ENCODE results near the gene DCTN3.
A peak's percentile ranks its signal among the peaks of the same experiment; 100 is the strongest.

Gene DCTN3

DNA sequence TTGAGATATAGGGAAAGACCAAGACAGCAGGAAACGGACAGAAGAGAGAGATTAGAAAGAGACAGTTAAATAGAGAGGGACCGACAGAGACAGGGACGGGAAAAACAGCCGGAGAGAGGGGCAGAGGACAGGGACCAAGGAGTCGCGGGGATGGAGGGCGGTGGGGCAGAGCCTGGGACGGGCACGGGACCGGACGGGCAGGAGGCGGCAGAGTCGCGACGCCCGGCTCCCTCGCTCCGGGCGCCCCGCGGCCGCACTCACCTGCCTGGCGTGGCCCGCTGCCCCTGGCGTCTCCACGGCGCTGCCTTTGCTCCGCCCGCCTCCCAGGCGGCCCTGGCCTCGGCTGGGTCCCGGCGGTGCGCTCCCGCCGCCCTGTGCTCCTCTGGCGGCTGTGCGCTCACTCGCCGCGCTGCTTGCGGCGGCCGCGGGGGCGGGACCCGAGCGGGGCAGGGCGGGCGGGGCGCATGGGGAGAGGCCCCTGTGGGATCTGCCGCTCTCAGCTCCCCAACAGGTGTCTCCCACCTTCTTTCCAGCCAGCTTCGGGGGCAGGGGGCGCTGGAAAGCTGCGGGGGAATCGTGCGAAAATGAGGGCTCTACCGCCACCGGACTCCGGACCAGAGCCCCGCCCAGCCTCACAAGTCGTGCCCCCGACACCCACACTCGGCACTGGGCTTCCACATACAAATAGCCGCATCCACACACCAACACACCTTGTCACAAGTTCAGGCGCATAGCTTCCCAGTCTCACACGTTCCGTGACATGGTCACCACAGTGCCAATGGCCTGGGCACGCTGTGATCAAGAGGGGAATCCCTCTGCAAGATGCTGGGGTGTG, 8.6 kb upstream of the DCTN3 start, which contains the start of gene ARID3C:
TSS of gene ARID3C (minus strand) at position 411 of the 835 bp plus-strand sequence. CDS start 1,052 bp downstream, outside the sequence.
- no peak for TF ChIP-seq CTCF (IDR thresholded peaks at IDR 0.05; ENCODE audit: low read depth, low read length)
- Histone ChIP-seq H3K4me3 (ENCODE audit: low read depth, low read length) (no peak within 1 kb of the TSS), H3K27me3 (peaks cover 45% of the 10 kb centered on the region), H3K9me3 (no peaks in the 10 kb centered on the region), H3K4me1 (no peaks in the 10 kb centered on the region; the same call in 1 of the 2 replicates), H3K36me3 (no peaks in the 10 kb centered on the region)
- DNase-seq = peak; percentile 49

- H3K27me3 ChIP-seq = peaks cover 45% of the 10 kb centered on the region
- H3K9me3 ChIP-seq = no peaks in the 10 kb centered on the region
- no peaks in the 10 kb centered on the region for H3K36me3 ChIP-seq
- H3K4me1 ChIP-seq = no peaks in the 10 kb centered on the region; the same call in 1 of the 2 replicates
- no peak for DNase-seq
- H3K4me3 ChIP-seq (ENCODE audit: low read depth, low read length) = no peak overlapping the region
- no peak for TF ChIP-seq CTCF (IDR thresholded peaks at IDR 0.05; ENCODE audit: low read depth, low read length)
Measured at GRCh38 chr9:34627716-34628655, 7.7 kb upstream of the DCTN3 start.

DNA sequence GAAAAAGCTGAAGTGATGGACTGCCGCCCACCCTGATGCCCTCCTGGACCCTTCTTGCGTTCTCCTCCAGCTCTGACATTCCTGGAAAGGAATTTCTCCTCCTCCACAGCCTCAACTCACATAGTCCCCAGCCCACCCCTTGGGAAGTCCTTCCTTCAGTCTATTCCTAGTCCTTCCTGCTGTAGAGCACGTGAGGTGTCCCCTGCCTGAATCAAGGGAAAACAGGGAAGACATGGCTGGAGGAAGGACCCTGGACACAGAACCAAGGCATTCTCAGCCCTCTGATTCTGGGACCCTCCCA, 4.8 kb upstream of the DCTN3 start:
- no peaks in the 10 kb centered on the region for H3K36me3 ChIP-seq
- no peak for DNase-seq
- no peak overlapping the region for H3K4me3 ChIP-seq (ENCODE audit: low read depth, low read length)
- H3K27me3 ChIP-seq = peaks cover 40% of the 10 kb centered on the region
- no peak for TF ChIP-seq CTCF (IDR thresholded peaks at IDR 0.05; ENCODE audit: low read depth, low read length)
- no peaks in the 10 kb centered on the region for H3K9me3 ChIP-seq
- no peaks in the 10 kb centered on the region; the same call in 1 of the 2 replicates for H3K4me1 ChIP-seq

DNA sequence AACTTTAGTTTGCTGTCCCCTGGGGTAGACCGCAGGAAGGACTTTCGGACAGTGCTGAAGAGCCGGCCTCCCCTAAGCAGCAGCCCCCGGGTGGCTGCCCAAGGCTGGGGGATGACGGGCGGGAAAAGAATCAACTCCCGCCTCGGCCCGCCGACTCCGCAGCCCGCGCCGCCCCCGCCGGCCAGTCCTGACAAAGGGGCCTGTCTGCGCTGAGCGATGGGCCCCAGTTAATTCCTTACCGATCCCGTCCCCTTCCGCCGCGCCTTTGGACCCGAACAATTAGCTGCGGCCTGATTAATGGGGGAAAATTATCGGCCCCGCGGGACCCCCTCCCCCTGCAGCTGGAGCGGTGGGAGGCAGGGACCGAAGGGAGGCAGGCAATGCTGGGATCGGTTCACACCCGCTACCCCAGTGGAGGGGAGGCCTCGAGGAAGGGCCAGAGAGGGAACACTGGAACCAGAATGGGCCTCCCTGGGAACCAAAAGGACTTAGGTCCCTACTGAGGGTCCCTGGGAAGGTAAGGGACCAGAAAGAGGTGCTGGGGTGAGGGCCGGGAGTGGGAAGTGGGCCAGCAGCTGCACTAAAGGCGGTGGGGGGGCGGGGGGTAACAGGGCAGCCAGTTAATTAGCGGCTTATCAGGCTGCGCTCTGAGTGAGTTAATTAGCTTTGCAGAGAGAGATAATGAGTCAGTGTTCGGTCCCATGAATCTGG, 4.3 kb upstream of the DCTN3 start:
- Histone ChIP-seq H3K4me1 (no peaks in the 10 kb centered on the region; the same call in none of the 2 replicates), H3K36me3 (no peaks in the 10 kb centered on the region), H3K4me3 (ENCODE audit: low read depth, low read length) (no peak overlapping the region), H3K27me3 (peaks cover 35% of the 10 kb centered on the region), H3K9me3 (no peaks in the 10 kb centered on the region)
- DNase-seq = no peak
- TF ChIP-seq CTCF (IDR thresholded peaks at IDR 0.05; ENCODE audit: low read depth, low read length) = no peak

GRCh38 chr9:34623374-34624235, 3.3 kb upstream of the DCTN3 start:
- no peak for DNase-seq
- H3K27me3 ChIP-seq = peaks cover 25% of the 10 kb centered on the region
- TF ChIP-seq CTCF (IDR thresholded peaks at IDR 0.05; ENCODE audit: low read depth, low read length) = no peak

More at GRCh38 chr9:34623374-34624235, 3.3 kb upstream of the DCTN3 start:
- H3K4me3 ChIP-seq (ENCODE audit: low read depth, low read length) = no peak overlapping the region
- H3K9me3 ChIP-seq = no peaks in the 10 kb centered on the region
- H3K36me3 ChIP-seq = no peaks in the 10 kb centered on the region
- H3K4me1 ChIP-seq = no peaks in the 10 kb centered on the region; the same call in none of the 2 replicates
